ENCODE results near the gene UBE2F.
"Not testable (repeated sequence)": the region's sequence is repeated elsewhere in the genome, so short reads cannot be mapped to it uniquely, and the experiment has no call there.

UBE2F gene

DNA sequence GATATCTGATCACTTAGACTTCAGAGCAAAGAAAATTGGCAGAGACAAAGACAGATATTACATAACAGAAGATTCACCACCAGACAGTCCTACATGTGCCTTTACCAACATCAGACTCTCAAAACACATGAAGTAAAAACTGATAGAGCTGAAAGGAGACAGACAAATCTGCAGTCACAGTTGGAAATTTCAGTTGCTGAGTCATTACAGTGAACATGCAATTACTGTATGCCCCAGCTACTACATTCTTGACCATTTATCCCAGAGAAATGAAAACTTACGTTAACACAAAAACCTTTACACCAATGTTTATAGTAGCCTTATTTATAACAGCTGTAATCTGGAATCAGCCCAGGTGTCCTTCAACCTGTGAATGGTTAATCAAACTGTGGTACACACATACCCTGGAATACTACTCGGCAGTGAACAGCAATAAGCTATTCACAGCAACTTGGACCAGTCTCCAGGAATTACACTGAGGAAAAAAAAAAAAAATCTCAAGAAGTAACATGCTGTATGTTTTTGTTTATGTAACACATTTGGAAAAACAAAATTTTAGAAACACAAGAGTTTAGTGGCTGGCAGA is 86.5 kb downstream of the UBE2F start:
- no peak for DNase-seq (ENCODE audit: low spot score)

DNA sequence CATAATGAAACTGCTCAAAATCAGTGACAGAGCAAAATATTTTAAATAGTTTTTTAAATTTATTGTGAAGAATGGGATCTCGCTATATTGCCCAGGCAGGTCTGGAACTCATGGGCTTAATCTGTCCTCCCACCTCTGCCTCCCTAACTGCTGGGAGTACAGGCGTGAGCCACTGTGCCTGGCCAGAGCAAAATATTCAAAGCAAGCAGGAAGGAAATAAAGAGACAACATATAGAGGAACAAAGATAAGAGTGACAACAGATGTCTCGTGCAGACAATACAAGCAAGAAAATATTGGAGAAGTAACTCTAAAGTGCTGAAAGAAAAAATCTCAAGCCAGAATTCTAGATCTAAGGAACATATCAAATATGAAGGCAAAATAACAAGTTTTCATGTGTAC is 89.0 kb downstream of the UBE2F start:
- DNase-seq (ENCODE audit: low spot score) = no peak

- DNase-seq (ENCODE audit: low spot score) = not testable (repeated sequence)
Measured at GRCh38 chr2:238057696-238058575, 91.1 kb downstream of the UBE2F start.

DNA sequence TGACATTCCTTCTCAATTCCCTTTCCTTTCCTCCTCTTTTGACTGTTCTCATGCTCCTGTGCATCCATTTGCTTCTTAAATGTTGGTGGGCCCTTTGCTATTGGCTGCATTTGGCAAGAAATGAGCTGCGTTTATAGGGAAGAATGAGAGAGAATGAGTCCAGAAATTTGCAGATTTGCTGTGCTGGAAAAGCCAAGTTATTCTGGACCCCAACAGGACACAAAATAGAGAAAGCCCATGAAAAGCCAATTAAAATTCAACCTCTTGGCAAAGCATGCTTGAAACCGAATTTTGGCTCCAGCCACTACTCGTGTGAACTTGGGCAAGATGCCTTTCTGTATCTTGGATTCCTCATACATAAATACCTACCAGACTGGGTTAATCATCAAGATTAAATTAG is 92.7 kb downstream of the UBE2F start:
- DNase-seq (ENCODE audit: low spot score) = no peak

DNA sequence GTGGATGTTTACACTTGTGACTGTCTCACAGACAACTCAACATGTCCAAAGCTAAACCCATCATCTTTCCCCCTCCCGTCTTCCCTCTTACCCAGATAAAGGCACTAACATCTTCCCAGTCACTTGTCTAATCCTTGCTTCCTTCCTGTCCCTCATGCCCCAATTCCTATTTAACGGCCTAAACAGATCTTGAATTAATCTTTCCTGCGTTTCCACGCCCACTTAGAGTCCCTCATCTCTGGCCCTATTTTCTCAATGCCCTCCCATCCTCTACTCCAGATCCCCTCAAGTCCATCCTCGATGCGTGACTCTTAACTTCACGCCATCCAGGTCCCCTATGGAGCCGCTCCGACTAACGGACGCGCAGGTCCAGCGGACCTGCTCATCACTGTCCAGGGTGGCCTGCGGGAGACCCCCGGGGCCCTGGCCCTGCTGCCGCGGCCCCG is 93.3 kb downstream of the UBE2F start:
- no peak for DNase-seq (ENCODE audit: low spot score)

DNA sequence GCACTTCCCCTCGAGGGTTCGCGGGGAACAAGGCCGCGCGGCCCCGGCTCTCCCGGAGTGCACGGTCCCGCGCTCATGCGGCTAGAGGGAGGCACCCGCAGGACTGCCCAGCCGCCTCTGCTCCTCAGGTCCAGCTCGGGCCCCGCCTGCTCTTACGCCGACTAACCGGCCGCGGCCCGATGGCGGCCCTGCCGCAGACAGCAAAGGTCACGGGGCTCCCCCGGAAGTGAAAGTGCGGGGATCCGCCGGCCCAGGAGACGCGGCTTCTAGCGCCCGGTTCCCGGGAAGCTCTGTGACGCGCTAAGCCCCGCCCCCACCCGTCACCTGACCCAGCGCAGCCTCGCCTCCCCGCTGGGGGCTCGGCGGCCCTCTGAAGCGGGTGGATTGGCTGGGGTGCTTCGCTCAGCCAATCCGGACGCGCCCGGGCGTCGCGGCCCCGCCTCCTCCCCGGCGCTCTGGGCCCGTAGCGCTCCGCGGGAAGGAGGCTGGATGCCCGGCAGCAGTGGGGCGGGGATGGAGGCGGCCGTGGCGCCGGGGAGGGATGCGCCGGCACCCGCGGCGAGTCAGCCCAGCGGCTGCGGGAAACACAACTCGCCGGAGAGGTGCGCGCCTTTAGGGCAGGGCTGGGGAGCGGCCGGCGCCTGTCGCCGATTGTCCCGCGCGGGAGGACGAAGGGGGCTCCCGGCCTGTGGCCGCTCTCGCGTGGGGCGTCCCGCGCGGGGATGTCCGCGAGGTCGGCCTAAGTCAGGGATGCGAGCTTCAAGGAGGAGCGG is 93.9 kb downstream of the UBE2F start, which contains the start of gene SCLY:
Gene SCLY (plus strand): TSS at position 460 of the 773 bp plus-strand sequence. CDS start 54 bp downstream, at position 514.
- peak; percentile 94 for DNase-seq (ENCODE audit: low spot score)

- DNase-seq (ENCODE audit: low spot score) = peak; percentile 23
Measured at GRCh38 chr2:238061315-238062202, 94.7 kb downstream of the UBE2F start.

DNA sequence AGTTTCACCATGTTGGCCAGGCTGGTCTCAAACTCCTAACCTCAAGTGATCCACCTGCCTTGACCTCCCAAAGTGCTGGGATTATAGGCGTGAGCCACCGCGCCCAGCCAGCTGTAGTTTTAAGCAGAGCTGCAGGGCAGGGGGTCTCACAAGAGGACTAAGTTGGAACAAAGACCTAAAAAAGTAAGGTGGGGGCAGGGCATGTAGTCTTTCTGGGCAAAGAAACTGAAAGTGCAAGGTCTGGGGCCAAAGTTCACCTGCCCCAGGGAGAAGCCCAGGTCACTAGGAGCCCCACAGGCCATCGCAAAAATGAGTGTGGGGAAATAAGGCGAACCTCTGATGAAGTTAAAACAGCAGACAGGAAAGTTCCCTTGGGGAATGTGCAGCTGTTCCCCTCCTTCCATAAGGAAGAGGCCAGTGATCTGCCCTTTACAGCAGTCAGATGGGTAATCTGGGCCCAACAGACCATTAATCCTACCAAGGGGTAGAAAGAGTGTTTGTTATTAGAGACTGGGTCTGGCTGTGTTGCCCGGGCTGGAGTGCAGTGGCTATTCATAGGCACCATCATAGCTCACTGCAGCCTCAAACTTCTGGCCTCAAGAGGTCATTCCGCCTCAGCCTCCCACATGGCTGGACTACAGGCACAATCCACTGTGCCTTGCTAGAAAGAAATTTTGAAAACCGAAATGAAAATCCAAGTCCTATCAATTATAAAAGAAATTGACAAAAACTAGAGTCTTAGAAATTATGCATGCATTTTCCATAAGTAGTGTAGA is 96.8 kb downstream of the UBE2F start:
- no peak for DNase-seq (ENCODE audit: low spot score)

- no peak for DNase-seq (ENCODE audit: low spot score)
Measured at GRCh38 chr2:238064376-238064775, 97.6 kb downstream of the UBE2F start.

DNA sequence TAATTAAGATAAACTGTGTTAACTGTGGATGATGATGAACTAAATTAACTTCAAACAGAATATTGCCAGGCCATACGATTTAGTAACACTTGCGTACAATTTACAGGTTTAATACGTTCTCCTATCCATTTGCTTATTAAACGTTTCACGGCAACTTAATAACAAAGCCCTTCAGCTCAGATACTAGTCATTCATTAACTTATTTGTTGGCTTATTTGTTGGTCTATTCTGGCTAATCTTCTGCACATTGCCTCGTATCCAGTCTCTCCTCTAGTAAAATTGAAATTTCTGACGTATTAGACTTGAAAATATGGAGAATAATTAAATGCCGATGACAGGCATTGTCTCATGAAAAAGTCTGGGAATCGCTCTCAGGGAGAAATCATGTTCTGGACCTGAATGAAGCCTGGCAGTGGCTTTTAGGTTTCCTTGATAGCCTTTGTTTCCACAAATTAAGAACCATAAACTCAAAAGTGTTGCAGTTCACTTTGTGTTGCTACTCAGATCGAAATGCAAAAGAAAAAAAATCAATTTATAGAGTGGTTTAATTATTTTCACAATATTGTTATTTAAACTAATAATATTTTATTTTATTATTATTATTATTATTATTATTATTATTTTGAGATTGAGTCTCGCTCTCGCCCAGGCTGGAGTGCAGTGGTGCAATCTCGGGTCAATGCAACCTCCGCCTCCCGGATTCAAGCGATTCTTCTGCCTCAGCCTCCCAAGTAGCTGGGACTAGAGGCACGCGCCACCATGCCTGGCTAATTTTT is 98.4 kb downstream of the UBE2F start:
- no peak for DNase-seq (ENCODE audit: low spot score)

DNA sequence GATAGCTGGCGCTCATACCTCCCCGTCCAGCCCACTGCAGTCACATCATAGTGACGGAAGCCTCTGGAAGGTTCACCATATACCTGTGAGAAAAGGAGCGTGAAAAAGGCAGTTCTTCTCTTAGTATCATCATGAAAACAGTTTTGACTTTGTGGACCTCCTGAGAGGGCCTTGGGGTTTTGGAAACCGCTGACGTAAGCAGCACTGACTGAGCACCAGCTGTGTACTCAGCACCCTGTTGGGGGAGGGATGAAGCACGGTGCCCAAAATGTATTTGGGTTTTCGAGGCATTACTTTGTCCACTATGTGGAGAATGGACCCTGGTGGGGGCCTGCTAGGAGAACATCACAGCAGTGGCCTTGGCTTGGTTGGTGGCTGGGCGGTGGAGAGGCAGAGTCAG is 99.4 kb downstream of the UBE2F start:
- DNase-seq (ENCODE audit: low spot score) = no peak

- not testable (repeated sequence) for DNase-seq (ENCODE audit: low spot score)
Measured at GRCh38 chr2:238066718-238067117, 99.9 kb downstream of the UBE2F start.

GRCh38 chr2:238067939-238068338 is 101.1 kb downstream of the UBE2F start:
- DNase-seq (ENCODE audit: low spot score) = no peak

DNA sequence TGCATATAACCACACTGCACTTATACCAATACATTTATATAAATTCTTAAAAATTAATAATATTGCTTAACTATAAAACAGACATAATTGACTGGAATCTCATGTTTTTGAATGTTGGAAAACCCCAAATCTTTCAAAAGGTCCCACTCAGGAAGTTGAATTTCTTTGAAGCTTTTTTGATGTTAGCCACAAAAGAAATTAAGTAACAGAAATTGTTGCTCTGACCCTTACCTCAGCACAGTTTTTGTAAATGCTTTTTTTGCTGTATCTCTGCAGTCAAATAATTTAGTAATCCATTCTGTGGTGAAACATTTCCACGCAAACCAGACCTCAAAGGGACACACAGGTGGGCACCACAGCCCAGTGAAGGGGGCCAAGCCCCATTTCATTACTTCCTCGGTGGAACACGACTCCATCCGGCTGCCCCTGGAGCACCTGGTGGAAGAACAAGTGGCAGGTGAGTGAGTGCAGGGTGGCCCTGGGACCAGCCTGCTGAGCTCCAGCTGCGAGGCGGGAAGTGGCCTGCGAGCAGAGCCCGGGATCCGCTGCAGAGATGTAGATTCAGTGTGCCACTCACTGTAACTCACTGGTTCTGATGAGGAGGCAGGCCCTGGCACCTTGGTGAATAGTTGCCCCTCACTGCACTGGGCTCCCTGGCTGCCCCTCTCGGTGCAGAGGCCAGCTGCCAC is 102.4 kb downstream of the UBE2F start:
- no peak for DNase-seq (ENCODE audit: low spot score)

DNA sequence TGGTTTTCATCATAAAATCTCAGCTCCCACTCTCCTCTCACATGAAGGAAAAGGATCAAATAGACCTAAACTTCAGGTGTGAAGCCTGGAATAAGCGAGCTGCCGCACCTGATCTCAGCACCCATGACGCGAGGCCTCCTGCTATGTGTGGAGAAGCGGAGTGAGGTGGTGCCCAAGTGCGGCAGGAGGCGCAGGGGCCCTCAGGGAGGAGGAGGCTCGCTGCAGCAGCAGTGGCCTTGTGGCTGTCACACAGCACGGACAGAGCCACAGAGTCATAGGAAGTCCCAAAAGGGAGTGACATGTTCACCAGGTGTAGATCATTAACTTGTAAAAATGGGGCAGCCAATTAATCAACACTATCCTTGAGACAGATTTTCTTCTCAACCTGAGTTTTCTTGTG is 103.1 kb downstream of the UBE2F start:
- no peak for DNase-seq (ENCODE audit: low spot score)

DNA sequence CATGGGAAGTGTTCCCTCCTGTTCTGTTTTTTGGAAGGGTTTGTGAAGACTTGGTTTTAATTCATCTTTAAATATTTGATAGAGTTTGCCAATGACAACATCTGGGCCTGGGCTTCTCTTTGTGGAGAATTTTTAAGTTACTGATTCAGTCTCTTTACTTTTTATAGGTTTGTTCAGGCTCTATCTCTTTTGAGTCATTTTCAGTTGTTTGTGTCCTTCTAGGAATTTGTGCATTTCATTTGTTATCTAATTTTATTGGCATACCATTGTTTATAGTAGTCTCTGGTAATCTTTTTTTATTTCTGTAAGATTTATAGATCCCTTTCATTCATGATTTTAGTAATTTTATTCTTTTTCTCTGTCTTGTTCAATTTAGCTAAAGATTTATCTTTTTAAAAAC is 108.6 kb downstream of the UBE2F start:
- no peak for DNase-seq (ENCODE audit: low spot score)

GRCh38 chr2:238077292-238077691 is 110.5 kb downstream of the UBE2F start:
- DNase-seq (ENCODE audit: low spot score) = no peak

DNA sequence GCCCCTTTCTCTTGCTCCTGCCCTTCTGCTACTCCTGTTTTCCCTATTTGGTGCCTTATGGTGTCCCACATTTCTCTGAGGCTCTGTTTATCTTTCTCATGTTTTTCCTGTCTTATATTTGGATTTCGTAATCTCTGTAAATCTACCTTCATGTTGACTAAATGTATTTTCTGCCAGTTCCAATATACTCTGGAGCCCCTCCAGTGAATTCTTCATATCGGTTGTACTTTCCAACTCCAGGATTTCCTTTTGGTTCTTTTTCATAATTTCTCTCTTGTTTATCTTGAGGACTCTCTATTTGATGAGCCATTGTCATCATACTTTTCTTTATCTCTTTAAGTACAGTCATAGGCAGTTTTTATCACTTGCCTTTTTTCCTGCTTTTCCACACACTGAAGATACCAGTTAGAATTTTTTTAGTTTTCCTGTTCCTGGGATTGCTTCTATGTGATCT is 113.1 kb downstream of the UBE2F start:
- DNase-seq (ENCODE audit: low spot score) = no peak

DNA sequence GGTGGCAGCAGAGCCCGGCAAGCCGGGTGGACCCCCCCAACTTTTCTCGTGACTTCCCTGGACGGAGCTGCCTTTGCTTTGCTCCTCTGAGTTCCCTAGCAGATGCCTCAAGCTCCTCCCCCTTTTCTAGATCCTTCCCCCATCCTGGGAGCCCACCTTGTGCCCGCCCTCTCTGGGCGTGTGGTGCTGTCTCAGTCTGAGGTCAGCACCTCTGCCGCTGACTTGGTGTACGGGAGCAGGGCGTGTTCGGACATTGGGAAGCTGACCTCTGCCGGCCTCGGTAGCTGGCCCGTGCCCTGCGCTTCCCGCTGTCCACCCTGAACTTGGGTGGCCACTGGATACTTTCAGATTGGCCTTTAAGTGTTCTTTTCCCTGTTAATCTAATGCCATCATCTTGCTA is 113.7 kb downstream of the UBE2F start:
- DNase-seq (ENCODE audit: low spot score) = no peak

Data from NAMALWA (cell line).